ENCODE measurements around the gene MYCBPAP. TPM values are rescaled to one million over a fixed set of nuclear protein-coding genes. Genes with fewer than 3 reads are reported as not detected.

The MYCBPAP gene
- total and polyA plus RNA-seq, 5 experiments from 2014 or later, result 0.80 to 2.6 (median 1.3) TPM; not detected in 1

DNA sequence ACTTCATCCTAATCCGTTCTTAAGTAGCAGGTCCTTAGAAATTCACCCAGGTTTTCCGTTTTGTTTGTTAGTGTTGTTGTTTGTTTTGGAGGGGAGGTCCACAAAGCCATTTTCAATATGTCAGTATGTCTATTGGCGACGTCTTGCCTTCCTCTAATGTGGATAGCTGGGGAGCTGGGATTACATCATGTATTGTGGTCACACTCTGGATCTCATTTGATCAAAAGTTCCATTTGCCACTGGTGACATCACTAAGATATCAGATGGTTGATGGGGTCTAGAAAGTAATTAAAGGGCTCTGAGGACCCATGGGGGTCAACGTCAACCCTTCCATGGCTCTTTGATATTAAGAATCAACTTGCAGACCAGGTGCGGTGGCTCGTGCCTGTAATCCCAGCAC, 21.6 kb downstream of the MYCBPAP start:
- ATAC-seq (no peak), DNase-seq (no peak)
- POLR2A ChIA-PET, result no interaction called here
- H3K36me3 Mint-ChIP-seq, result no peaks in the 10 kb centered on the region
- H3K27ac Mint-ChIP-seq, result no peak overlapping the region
- peaks cover 33 to 66% (median 54%) of the 10 kb centered on the region in 5 donors for H3K27me3 Mint-ChIP-seq
- H3K9me3 Mint-ChIP-seq, result no peaks in the 10 kb centered on the region
- H3K4me1 Mint-ChIP-seq, result peaks cover 11 to 28% (median 22%) of the 10 kb centered on the region in 4 donors
- no peak overlapping the region for H3K4me3 Mint-ChIP-seq

DNA sequence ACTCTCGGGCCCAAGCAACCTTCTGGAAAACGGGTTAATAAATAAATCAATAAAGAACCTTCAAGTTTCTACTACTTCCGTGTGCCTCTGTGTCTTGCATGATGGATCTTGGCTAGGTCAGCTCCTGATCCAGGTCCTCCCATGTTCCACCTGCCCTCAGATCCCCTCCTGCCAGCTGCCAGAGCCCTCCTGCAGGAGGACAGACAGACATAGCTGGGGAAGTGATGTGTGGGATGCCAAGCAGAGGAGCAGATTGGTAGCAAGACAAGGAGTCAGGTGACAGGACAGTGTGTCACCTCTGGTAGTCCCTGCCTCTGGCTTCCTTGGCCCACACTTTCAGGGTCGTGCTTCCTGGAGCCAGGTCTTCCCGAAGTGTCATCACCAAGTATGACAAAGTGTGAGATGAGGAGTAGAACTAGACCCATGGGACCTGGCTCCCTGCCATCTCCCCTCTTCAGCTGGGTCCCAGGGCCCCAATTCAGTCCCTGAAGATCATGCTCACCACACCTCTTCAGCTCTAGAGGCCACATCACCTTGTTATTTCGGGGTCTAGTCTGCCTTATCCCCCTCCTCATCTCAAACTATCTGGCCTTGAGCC, 23.3 kb downstream of the MYCBPAP start:
- no peak for DNase-seq
- no peak overlapping the region for H3K27ac Mint-ChIP-seq
- no peaks in the 10 kb centered on the region for H3K36me3 Mint-ChIP-seq
- H3K4me1 Mint-ChIP-seq, result peaks cover 11 to 29% (median 22%) of the 10 kb centered on the region in 4 donors
- no peak for ATAC-seq
- POLR2A ChIA-PET, result interaction anchor here (0.7 to 1.1 kb wide), 3 partner anchors 10 to 415 kb away, joined by 3 to 4 read pairs (median 3); no protein-coding TSS in a partner anchor
- no peaks in the 10 kb centered on the region for H3K9me3 Mint-ChIP-seq
- H3K4me3 Mint-ChIP-seq, result peak overlapping the region in 1 of 10 donors; percentile 24
- H3K27me3 Mint-ChIP-seq, result peaks cover 35 to 73% (median 54%) of the 10 kb centered on the region in 5 donors

DNA sequence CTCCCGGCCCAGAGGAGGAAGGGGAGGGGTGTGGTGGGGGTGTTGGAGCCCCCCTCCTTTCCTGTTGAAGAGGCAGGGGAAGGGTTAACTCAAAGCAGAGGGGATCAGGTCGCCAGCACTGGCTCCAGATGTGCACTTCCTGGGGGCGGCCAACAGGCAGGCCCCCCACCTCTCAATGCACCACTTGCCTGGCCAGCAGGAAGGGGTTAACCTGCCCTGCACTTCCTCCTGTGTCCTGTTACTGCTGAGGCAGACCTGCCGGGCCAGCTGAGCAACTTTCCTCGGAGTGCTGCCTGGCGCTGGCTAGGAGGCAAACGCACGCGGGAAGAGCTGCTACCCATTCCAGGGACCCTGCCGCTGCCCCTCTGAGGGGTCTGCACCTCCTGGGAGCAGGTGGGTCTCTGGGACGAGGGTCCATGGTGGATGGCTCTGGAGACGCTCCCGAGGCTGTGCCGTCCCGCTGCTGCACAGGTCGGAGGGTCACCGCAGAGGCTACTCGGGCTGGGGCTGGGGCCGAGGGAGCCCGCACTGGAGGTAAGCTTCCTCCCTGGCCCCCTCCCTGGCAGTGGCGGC, 24.3 kb downstream of the MYCBPAP start, which contains the start of gene EPN3:
Gene EPN3 (plus strand): TSS at position 284 of the 573 bp plus-strand sequence. CDS start 3,822 bp downstream, outside the sequence.
- Mint-ChIP-seq H3K27me3 (peaks cover 35 to 73% (median 54%) of the 10 kb centered on the region in 5 donors), H3K4me1 (peaks cover 11 to 29% (median 22%) of the 10 kb centered on the region in 4 donors), H3K27ac (peak within 1 kb of the TSS in 1 of 10 donors; percentile 24), H3K4me3 (peak within 1 kb of the TSS in 7 of 10 donors; percentile 31 to 73 (median 65)), H3K36me3 (no peaks in the 10 kb centered on the region), H3K9me3 (no peaks in the 10 kb centered on the region)
- ATAC-seq, result peak; percentile 55 to 71
- peak in 1 of 10 donors; percentile 61 for DNase-seq
- POLR2A ChIA-PET, result no interaction called here

DNA sequence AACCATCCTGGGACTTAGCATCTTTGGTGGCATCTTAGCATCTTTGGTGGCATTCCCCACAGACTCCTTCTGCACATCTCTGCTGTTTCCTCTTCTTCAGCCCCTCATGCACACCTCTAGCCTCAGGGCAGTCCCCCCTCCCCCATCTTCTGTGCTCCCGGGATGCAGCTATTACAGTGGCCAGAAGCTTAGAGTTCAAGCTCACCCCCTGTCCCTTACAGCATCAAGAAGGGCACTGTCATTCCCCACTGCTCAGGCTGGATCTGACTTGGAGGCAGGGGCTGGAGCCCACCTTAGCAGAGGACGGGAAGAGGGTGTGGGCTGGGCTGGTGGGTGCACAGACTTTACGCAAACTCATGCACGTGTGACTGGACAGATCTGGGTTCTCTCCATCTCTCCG, 24.9 kb downstream of the MYCBPAP start:
- peak overlapping the region in 1 of 10 donors; percentile 24 for H3K27ac Mint-ChIP-seq
- peak; percentile 20 to 27 for ATAC-seq
- H3K4me3 Mint-ChIP-seq, result peak overlapping the region in 7 of 10 donors; percentile 20 to 73 (median 65)
- POLR2A ChIA-PET, result no interaction called here
- DNase-seq, result no peak
- no peaks in the 10 kb centered on the region for H3K9me3 Mint-ChIP-seq
- peaks cover 35 to 70% (median 54%) of the 10 kb centered on the region in 5 donors for H3K27me3 Mint-ChIP-seq
- H3K36me3 Mint-ChIP-seq, result no peaks in the 10 kb centered on the region
- H3K4me1 Mint-ChIP-seq, result peaks cover 11 to 29% (median 22%) of the 10 kb centered on the region in 4 donors

DNA sequence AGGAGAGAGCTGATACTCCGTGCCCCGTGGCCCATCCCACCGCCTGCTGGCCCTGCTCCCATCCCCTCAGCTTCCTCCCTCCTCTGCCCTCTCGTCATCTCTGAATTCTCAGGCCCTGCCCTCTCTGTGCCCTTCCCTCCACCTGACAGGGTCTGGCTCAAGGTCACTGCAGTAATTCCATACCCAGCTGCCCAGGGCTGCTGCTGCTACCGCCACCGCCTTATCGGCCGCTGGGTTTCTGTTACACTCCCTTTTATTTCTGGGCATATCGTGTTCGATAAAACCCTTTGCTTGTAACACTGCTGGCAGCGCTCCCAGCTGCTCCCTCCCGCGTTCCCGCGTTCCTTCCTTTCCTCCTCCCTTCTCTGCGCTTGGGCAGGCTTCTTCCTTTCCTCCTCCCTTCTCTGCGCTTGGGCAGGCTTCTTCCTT, 25.5 kb downstream of the MYCBPAP start:
- no peaks in the 10 kb centered on the region for H3K36me3 Mint-ChIP-seq
- DNase-seq (no peak), ATAC-seq (peak; percentile 24 to 48)
- H3K27ac Mint-ChIP-seq, result no peak overlapping the region
- H3K9me3 Mint-ChIP-seq, result no peaks in the 10 kb centered on the region
- H3K27me3 Mint-ChIP-seq, result peaks cover 34 to 65% (median 49%) of the 10 kb centered on the region in 5 donors
- POLR2A ChIA-PET, result no interaction called here
- H3K4me1 Mint-ChIP-seq, result peaks cover 11 to 29% (median 22%) of the 10 kb centered on the region in 4 donors
- peak overlapping the region in 8 of 10 donors; percentile 31 to 73 (median 59) for H3K4me3 Mint-ChIP-seq

DNA sequence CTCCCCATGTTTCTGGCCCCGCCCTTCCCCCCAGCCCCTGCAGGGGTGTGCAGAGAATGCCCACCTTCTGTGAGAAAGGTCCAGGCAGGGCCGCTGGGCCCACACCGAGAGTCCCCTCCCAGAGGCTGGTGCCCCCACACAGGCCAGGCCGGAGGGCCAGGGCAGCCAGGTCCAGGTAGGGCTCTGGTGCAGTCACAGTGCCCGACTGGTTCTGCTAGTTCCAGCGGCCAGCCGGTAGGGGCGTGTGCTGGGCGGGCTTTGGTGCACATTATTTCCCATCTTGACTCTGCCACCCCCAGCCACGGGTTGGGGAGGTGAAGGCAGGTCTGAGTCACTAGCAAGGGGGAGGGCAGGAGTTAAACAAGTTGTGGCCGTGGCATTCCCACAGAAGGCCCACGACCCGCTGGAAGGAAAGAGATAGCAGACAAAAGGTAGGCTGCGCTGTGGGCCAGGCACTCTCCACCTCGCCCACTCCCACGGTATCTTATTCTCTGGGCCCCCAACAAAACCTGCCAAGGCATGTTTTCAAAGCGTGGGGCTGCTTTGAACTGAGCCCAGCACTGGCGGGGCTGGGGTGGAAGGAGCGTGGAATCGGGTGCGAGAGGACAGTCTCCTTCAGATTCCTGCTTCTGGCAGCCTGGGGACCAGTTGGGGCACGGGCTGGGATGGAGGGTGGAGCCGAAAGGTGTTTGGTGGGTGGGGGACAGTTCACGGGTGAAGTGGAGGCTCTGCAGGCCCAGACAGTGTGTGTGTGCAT, 26.2 kb downstream of the MYCBPAP start:
- POLR2A ChIA-PET, result no interaction called here
- Mint-ChIP-seq H3K36me3 (no peaks in the 10 kb centered on the region), H3K4me3 (peak overlapping the region in 6 of 10 donors; percentile 48 to 73 (median 60)), H3K4me1 (peaks cover 11 to 29% (median 22%) of the 10 kb centered on the region in 4 donors), H3K9me3 (no peaks in the 10 kb centered on the region), H3K27ac (no peak overlapping the region), H3K27me3 (peaks cover 30 to 58% (median 44%) of the 10 kb centered on the region in 5 donors)
- ATAC-seq (peak; percentile 55 to 61), DNase-seq (no peak)

DNA sequence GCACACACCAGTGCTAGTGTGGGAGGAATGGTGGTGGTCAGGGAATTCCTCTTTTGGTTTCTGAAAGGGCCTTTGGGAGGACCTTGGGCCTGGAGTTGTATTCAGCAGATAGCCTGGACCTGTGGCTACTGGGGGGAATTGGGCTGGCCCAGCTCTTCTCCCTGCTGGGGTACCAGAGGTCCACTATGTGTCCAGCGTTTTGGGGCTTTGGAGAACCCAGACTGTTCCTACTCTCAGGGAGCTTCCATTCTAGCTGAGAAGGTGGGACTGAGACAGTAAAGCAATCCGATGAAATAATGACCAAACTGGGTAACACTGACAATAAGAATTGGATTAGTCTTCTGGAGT, 26.7 kb downstream of the MYCBPAP start:
- Mint-ChIP-seq H3K27me3 (peaks cover 26 to 53% (median 38%) of the 10 kb centered on the region in 5 donors), H3K9me3 (no peaks in the 10 kb centered on the region), H3K27ac (no peak overlapping the region)

DNA sequence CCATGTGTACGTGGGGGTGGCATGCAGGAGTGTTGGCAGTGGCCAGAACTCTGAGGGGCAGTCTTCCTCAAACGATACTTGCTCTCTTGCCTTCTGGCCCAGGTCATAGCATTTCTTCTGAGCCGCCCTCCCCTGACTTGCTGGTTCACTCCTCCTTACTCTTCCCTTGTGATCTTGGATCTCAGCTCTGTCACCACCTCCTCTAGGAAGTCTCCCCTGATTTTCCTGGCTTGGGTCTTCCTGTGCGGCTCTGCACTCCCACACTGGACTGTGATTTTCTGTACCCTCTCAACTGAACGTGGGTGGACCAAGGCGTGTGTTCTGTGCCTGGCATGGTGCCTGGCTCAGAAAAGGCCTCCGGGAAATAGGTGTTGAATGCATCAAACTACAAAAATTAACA, 27.2 kb downstream of the MYCBPAP start:
- H3K4me1 Mint-ChIP-seq, result peaks cover 11 to 29% (median 22%) of the 10 kb centered on the region in 4 donors
- H3K4me3 Mint-ChIP-seq, result peak overlapping the region in 1 of 10 donors; percentile 34
- POLR2A ChIA-PET, result no interaction called here
- H3K27me3 Mint-ChIP-seq, result peaks cover 26 to 48% (median 37%) of the 10 kb centered on the region in 5 donors
- no peak for ATAC-seq
- DNase-seq, result no peak
- no peaks in the 10 kb centered on the region for H3K9me3 Mint-ChIP-seq
- peak overlapping the region in 1 of 10 donors; percentile 17 for H3K27ac Mint-ChIP-seq
- H3K36me3 Mint-ChIP-seq, result no peaks in the 10 kb centered on the region

More for the DNA sequence above, 26.7 kb downstream of the MYCBPAP start:
- DNase-seq, result no peak
- POLR2A ChIA-PET, result no interaction called here
- no peak for ATAC-seq
- peaks cover 11 to 29% (median 22%) of the 10 kb centered on the region in 4 donors for H3K4me1 Mint-ChIP-seq
- H3K4me3 Mint-ChIP-seq, result peak overlapping the region in 1 of 10 donors; percentile 51
- H3K36me3 Mint-ChIP-seq, result no peaks in the 10 kb centered on the region

DNA sequence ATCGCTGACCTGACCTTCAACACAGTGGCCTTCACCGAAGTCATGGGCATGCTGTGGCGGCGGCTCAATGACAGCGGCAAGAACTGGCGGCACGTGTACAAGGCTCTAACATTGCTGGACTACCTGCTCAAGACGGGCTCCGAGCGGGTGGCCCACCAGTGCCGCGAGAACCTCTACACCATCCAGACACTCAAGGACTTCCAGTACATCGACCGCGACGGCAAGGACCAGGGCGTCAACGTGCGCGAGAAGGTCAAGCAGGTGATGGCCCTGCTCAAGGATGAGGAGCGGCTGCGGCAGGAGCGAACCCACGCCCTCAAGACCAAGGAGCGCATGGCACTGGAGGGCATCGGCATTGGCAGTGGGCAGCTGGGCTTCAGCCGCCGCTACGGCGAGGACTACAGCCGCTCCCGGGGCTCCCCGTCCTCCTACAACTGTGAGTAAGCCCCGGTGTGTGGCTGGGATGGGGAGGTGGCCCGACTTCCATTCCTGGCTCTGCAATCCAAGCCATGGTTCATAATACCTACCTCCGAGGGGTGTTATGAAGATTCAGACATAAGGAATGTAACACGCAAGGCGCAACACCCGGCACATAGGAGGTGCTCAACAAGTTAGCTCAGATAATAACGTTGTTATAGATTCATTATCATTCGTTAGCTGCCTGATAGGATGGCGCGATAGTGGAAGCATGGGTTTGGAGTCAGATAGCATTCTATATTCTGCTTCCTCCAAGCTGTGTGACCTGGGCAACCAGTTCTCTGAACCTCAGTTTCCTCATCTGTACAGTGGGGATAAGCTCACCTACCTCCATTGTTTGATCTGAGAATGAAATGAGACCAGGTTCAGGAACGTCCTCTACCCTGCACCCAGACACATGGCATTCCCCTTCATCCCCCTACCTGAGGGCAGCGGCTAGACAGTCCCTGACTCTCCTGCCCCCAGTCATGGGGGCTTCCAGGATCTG, 28.7 kb downstream of the MYCBPAP start:
- no peak for DNase-seq
- Mint-ChIP-seq H3K9me3 (no peaks in the 10 kb centered on the region), H3K4me3 (peak overlapping the region in 1 of 10 donors; percentile 60), H3K27ac (no peak overlapping the region), H3K36me3 (no peaks in the 10 kb centered on the region), H3K27me3 (peaks cover 14 to 33% (median 23%) of the 10 kb centered on the region in 5 donors), H3K4me1 (peaks cover 10 to 31% (median 27%) of the 10 kb centered on the region in 4 donors)
- POLR2A ChIA-PET, result no interaction called here
- ATAC-seq, result no peak

DNA sequence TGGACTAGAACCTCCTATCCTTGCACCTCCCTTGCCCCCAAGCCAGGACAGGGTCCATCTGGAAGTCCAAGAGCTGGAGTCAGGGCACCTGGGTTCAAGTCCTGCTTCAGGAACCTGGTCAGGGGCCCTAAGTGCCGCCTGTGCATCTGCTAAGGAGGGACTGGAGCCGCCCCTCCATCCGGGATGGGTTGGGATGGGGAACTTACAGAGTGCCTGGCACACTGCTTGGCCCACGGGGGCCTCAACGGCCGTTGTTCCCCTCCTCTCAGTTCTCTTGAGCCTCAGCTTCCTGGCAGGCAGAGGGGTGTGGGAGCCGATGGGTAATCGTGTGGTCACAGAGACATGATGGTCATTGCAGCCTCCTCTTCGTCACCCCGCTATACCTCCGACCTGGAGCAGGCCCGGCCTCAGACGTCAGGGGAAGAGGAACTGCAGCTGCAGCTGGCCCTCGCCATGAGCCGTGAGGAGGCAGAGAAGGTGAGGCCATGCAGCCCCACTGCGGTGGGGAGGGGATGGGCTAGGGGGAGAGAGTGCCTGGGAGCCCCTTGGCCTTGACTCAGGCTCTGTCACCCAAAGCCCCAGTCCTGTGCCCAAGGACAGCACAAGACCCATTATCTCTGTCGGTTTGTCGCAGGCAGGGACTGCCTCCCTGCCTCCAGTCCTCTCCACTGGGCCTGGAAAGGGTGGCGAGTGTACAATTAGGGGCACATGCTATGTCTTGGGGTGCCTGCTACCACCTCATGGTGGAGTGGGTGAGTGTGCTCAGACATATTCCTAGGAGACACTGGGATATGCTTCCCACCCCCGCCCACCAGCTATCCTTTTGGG, 29.7 kb downstream of the MYCBPAP start:
- H3K27ac Mint-ChIP-seq, result no peak overlapping the region
- POLR2A ChIA-PET, result no interaction called here
- no peak overlapping the region for H3K4me3 Mint-ChIP-seq
- no peaks in the 10 kb centered on the region for H3K36me3 Mint-ChIP-seq
- no peaks in the 10 kb centered on the region for H3K9me3 Mint-ChIP-seq
- H3K27me3 Mint-ChIP-seq, result peaks cover 11 to 23% (median 17%) of the 10 kb centered on the region in 5 donors
- no peak for DNase-seq
- peaks cover 13 to 34% (median 28%) of the 10 kb centered on the region in 4 donors for H3K4me1 Mint-ChIP-seq
- ATAC-seq, result no peak
